IPS-18c (cell line): ENCODE results near the gene UBE3B.

Source experiments
- H3K4me3 ChIP-seq: 2 replicates; pipeline ENCODE4 v1.7.0; 2013; ENCODE audit warnings: low read depth, mild to moderate bottlenecking, low read length, moderate library complexity; ENCODE audit not compliant: insufficient read depth
- H3K9me3 ChIP-seq: one replicate; pipeline ENCODE4 v1.6.1; 2013; ENCODE audit warnings: mild to moderate bottlenecking, low read length, moderate library complexity; ENCODE audit not compliant: control insufficient read depth, insufficient read depth

The UBE3B gene

GRCh38 chr12:109487181-109488050 is 10.0 kb downstream of the UBE3B start:
- H3K9me3 ChIP-seq: no peaks in the 10 kb centered on the region
- H3K4me3 ChIP-seq: no peak overlapping the region

- Histone ChIP-seq H3K9me3 (no peaks in the 10 kb centered on the region), H3K4me3 (no peak overlapping the region)
Observed at GRCh38 chr12:109488051-109488665, 10.7 kb downstream of the UBE3B start.

GRCh38 chr12:109489016-109489954 is 11.9 kb downstream of the UBE3B start:
- peaks cover under 1% of the 10 kb centered on the region for H3K9me3 ChIP-seq
- no peak overlapping the region for H3K4me3 ChIP-seq

- Histone ChIP-seq H3K4me3 (no peak overlapping the region), H3K9me3 (peaks cover 2% of the 10 kb centered on the region)
Observed at GRCh38 chr12:109489955-109490565, 12.6 kb downstream of the UBE3B start.

GRCh38 chr12:109491671-109492070 is 14.2 kb downstream of the UBE3B start:
- H3K9me3 ChIP-seq: peaks cover 4% of the 10 kb centered on the region

GRCh38 chr12:109492371-109492770 is 14.9 kb downstream of the UBE3B start:
- no peak overlapping the region for H3K4me3 ChIP-seq
- H3K9me3 ChIP-seq: peaks cover 4% of the 10 kb centered on the region

More at GRCh38 chr12:109491671-109492070, 14.2 kb downstream of the UBE3B start:
- H3K4me3 ChIP-seq: no peak overlapping the region

GRCh38 chr12:109493090-109493489 is 15.7 kb downstream of the UBE3B start:
- H3K4me3 ChIP-seq: no peak overlapping the region
- peaks cover 4% of the 10 kb centered on the region for H3K9me3 ChIP-seq

GRCh38 chr12:109493938-109494337 is 16.5 kb downstream of the UBE3B start:
- Histone ChIP-seq H3K9me3 (peaks cover 4% of the 10 kb centered on the region), H3K4me3 (no peak overlapping the region)

GRCh38 chr12:109494348-109494881 is 17.0 kb downstream of the UBE3B start:
- Histone ChIP-seq H3K9me3 (peaks cover 4% of the 10 kb centered on the region), H3K4me3 (no peak overlapping the region)

- no peak overlapping the region for H3K4me3 ChIP-seq
Observed at GRCh38 chr12:109495012-109495411, 17.6 kb downstream of the UBE3B start.

GRCh38 chr12:109496306-109496705 is 18.9 kb downstream of the UBE3B start:
- peaks cover 4% of the 10 kb centered on the region for H3K9me3 ChIP-seq
- no peak overlapping the region for H3K4me3 ChIP-seq

More at GRCh38 chr12:109495012-109495411, 17.6 kb downstream of the UBE3B start:
- peaks cover 4% of the 10 kb centered on the region for H3K9me3 ChIP-seq

- Histone ChIP-seq H3K4me3 (no peak overlapping the region), H3K9me3 (peaks cover 4% of the 10 kb centered on the region)
Observed at GRCh38 chr12:109497675-109498074, 20.2 kb downstream of the UBE3B start.

GRCh38 chr12:109500406-109501185 is 23.2 kb downstream of the UBE3B start:
- Histone ChIP-seq H3K4me3 (no peak overlapping the region), H3K9me3 (no peaks in the 10 kb centered on the region)

GRCh38 chr12:109501299-109501698 is 23.9 kb downstream of the UBE3B start:
- H3K4me3 ChIP-seq: no peak overlapping the region
- H3K9me3 ChIP-seq: no peaks in the 10 kb centered on the region

- Histone ChIP-seq H3K4me3 (no peak overlapping the region), H3K9me3 (no peaks in the 10 kb centered on the region)
Observed at GRCh38 chr12:109502332-109502731, 24.9 kb downstream of the UBE3B start.

- no peak overlapping the region for H3K4me3 ChIP-seq
Observed at GRCh38 chr12:109503611-109504010, 26.2 kb downstream of the UBE3B start.

More at GRCh38 chr12:109503611-109504010, 26.2 kb downstream of the UBE3B start:
- H3K9me3 ChIP-seq: no peaks in the 10 kb centered on the region
